ENCODE results near the gene RAB39A.

The RAB39A gene

DNA sequence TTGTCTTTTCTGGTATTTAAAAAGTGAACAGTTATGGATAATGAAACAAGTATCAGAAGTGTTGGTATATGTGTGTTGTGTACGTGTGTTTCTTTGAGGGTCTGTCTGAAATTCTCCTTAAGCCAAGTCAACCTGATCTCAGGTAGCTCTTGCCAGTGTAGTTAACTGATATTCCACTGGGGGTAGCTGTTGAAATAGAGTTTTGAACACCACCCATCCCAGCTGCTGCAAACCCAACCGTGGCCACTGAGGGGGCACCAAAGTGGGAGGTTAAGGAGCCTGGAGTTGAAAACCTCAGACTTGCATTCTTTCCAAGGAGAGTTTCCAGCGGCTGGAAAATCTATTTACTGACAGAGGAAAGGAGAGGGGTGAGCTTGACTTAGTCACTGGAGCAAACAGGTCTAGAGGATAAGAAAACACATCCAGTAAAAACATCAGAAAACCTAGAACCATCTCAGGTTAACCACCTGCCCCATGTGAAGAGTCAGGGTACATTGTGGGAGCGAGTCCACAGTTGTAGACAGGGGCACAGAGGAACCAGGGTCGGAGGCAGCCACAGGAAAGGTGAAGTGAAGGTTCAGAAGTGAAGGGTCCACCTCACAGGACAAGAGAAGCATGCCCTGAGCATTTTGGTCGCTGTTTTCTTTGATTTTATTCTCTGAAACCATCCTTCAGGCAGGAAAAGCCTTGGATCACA is 71.7 kb downstream of the RAB39A start:
- no peak for TF ChIP-seq ZFX (IDR thresholded peaks at IDR 0.05)
- TF ChIP-seq, protein P1, sequence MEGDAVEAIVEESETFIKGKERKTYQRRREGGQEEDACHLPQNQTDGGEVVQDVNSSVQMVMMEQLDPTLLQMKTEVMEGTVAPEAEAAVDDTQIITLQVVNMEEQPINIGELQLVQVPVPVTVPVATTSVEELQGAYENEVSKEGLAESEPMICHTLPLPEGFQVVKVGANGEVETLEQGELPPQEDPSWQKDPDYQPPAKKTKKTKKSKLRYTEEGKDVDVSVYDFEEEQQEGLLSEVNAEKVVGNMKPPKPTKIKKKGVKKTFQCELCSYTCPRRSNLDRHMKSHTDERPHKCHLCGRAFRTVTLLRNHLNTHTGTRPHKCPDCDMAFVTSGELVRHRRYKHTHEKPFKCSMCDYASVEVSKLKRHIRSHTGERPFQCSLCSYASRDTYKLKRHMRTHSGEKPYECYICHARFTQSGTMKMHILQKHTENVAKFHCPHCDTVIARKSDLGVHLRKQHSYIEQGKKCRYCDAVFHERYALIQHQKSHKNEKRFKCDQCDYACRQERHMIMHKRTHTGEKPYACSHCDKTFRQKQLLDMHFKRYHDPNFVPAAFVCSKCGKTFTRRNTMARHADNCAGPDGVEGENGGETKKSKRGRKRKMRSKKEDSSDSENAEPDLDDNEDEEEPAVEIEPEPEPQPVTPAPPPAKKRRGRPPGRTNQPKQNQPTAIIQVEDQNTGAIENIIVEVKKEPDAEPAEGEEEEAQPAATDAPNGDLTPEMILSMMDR (conservative IDR thresholded peaks at IDR 0.05): peak; percentile 63
- H3K27ac ChIP-seq: no peak overlapping the region

DNA sequence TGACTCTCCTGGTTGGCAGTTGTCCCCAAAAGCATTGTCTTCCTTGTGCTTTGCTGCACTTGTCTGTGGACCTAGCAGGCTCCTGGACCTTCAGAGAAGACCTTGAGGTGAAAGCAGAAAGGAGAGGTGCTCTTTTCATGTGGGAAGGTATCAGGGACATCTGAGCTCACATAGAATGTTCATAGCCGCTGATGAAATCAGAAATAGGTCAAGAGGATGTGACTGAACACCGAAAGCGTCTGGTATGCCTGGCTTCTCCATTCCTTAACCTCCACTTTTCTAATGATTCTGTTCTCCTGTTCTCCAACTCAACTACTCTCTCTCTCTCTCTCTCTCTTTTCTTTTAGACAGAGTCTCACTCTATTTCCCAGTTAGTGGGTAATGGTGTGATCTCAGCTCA is 74.2 kb downstream of the RAB39A start:
- H3K27ac ChIP-seq: no peak overlapping the region
- no peak for TF ChIP-seq ZFX (IDR thresholded peaks at IDR 0.05)
- TF ChIP-seq, protein P1 (conservative IDR thresholded peaks at IDR 0.05): no peak

DNA sequence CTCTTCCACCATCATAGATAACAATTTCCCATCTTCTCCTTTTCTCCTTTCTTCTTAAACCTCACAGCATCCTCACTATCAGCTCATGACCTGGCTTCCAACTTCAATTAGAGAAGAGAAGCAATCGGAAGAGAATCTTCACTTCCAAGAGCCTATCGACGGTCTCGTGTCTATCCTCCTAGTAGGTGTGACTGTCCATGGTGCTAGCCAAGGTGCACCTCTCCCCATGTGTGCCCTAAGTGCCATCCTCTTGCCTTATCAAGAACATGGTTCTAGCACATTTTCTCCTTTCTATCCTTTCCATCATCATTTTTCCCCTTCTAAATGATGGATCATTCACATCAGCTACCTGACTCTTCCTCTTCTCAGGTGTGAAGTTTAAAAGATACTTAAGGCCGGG is 75.4 kb downstream of the RAB39A start:
- no peak for TF ChIP-seq ZFX (IDR thresholded peaks at IDR 0.05)
- H3K27ac ChIP-seq: no peak overlapping the region

DNA sequence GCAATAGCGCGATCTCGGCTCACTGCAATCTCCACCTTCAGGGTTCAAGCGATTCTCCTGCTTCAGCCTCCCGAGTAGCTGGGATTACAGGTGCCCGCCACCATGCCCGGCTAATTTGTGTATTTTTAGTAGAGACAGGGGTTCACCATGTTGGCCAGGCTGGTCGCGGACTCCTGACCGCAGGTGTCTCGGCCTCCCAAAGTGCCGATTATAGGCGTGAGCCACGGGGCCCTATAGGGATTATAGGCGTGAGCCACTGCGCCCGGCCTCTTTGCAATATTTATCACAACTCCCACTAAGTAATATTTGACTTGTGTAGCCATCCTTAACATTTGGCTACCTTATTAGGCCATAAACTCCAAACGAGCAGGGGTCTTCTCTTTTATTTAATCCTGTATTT is 79.6 kb downstream of the RAB39A start:
- TF ChIP-seq ZFX (IDR thresholded peaks at IDR 0.05): no peak
- TF ChIP-seq, protein P1 (conservative IDR thresholded peaks at IDR 0.05): no peak
- H3K27ac ChIP-seq: no peak overlapping the region

DNA sequence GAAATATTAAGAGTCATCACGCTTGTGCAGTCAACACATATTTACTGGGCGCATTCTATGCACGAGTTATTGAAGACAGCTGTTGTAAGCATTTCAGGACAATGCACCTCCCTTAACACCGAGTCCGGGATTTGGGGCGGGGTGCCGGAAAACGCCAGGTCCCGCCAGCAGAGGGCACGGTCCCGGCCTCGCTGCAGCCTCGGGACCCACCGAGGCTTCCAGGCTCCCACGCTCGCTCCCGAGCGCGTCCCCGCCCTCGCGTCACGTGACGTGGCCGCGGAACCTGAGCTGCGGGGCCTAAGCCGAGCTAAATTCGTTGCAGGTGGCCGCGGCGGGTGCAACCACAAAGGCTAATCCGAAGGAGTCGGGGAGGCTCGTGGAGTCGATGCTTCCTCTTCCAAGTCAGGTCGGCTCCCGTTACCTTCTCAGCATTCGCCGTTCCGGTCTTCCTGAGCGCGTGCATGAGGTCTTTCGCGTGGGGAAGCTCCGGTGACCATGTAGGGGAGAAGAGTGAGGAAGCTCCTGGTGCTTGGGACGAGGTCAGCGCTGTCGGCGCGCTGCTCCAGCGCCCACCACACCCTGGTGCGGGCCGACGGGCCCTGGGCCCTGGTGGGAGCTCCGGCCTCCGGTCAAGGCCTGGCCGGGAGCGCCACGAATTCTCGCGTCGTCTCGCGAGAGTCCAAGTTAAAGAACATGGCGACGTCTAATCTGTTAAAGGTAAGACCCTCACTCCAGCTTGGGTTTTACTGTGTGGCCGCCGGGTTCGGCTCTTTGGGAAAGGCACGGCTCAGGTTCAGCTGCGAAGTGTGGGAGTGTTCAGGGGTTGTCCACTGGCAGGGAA is 80.6 kb downstream of the RAB39A start, which contains the start of gene CUL5:
CUL5 (plus strand) TSS at position 243 of the 841 bp plus-strand sequence; CDS start at position 694, 451 bp downstream.
- TF ChIP-seq, protein P1 (conservative IDR thresholded peaks at IDR 0.05): peak; percentile 98
- peak; percentile 99 for TF ChIP-seq ZFX (IDR thresholded peaks at IDR 0.05)
- H3K27ac ChIP-seq: peak within 1 kb of the TSS; percentile 99

DNA sequence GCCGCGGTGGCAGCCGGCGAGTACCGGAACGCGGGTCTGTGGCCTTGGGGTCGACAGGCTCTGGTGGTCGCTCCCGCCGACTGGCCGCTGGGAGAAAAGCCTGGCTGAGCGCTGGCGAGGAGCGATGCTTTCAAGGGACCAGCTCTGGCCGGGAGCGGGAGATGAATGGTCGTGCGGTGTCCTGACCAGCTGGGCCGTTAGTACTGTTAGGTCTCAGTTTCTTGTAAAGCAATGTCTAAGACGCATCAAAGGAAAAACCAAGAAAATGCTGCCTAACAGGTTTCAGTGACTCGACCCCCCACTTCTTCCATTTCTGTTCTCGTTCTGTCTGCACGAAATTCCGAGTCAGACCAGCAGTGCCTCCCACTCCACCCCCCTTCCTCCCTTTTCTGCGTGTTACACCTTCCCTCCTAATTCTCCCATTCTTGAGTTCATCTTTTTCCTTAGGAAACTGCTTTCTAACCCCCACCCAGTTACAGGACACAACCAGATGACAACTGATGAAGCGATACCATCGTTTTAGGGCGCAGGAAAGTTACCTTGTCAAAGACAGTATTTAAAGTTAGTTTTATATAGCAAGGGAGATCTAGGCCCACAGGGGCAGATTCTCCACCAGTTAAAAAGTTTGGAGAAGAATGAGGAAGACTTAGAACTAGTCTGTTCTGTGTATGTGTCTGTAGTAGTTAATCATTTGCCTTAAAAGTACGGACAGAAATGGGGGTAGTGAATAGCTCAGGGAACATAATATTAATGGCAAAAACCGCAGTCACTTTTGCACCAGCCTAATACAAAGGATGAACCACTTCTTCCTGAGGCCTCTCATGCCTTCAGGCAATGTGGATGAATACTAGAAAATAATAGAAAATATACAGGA is 81.5 kb downstream of the RAB39A start:
- H3K27ac ChIP-seq: peak overlapping the region; percentile 99
- TF ChIP-seq, protein P1 (conservative IDR thresholded peaks at IDR 0.05): no peak
- no peak for TF ChIP-seq ZFX (IDR thresholded peaks at IDR 0.05)

DNA sequence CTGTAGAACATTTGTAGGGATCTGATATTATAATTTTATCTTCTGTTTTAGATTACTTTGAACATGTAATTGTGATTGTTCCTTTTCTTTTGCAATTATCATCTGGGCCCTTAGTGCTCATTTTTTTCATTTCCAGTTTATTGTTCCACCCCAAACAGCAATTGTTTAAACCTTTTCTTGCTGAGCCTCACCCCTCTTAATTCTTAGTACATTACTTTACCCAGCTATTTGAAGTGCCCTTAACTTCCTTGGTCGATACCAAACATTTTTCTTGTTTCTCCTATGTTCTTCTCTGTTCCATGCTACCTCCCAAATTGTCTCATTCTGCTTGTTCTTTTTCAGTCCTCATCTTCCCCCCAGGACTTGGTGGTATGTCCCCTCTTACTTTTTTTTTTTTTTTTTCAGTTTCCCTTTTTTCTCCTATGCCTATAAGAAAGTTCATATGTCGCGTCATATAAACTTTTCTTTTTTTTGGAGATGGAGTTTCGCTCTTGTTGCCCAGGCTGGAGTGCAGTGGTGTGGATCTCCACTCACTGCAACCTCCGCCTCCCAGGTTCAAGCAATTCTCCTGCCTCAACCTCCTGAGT is 84.0 kb downstream of the RAB39A start:
- H3K27ac ChIP-seq: no peak overlapping the region
- TF ChIP-seq, protein P1 (conservative IDR thresholded peaks at IDR 0.05): no peak
- TF ChIP-seq ZFX (IDR thresholded peaks at IDR 0.05): no peak

All from C4-2B (cell line).